HG02571 (cell line): ENCODE measurements around the gene SV2B.

Experiments
- ATAC-seq: cut with Tn5 transposase; IDR thresholded peaks from one replicate; pipeline ENCODE4 v1.9.1; 2021; ENCODE audit warnings: mild to moderate bottlenecking, moderate library complexity; ENCODE audit not compliant: unreplicated experiment

SV2B gene

DNA sequence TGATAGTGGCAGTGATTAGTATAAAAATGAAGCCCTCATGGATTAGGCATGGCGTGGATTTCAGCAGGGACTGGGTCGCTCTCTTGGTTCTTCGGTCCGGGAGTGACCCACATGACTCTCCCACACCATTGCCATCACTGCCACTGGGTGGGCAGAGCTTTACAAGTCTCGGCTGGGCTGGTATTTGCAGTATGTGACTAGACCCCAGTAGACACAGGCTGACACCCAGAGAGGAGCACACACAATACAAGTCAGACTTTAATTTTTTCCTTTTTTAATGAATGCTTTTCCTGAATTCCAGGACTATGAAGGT lies 1.5 kb downstream of the SV2B start:
- ATAC-seq: no peak

DNA sequence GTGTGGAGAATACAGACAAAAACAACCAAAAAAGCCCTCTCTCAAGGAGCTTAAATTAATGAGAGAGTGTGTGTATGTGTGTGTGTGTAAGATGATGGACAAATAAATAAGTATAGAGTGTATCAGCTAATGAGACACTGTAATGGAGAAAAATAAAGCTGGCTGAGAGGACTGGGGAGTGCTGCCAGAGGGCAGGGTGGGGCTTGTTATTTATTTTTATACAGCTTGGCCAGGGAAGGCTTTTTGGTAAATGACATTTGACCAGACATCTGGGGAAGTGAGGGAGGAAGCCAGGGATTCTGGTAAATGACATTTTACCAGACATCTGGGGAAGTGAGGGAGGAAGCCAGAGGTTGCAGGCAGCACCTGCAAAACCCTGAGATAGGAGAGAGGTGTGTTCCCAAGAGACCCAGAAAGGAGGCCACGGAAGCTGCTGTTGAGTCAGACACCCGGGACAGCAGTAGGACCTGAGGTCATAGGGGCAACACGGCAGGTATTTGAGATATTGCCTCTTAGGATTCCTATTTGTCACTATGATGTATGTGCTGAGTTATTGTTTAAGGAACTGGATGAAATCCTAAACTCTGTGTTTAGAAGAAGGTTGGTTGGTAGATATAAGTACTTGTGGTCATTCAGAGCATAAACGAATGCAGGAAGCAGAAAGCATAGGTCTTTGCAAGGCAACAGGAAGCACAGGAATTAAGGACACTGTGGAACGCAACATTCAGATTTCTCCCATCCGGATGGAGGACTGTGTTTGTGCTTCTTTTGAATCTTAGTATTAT lies 2.7 kb downstream of the SV2B start:
- no peak for ATAC-seq

DNA sequence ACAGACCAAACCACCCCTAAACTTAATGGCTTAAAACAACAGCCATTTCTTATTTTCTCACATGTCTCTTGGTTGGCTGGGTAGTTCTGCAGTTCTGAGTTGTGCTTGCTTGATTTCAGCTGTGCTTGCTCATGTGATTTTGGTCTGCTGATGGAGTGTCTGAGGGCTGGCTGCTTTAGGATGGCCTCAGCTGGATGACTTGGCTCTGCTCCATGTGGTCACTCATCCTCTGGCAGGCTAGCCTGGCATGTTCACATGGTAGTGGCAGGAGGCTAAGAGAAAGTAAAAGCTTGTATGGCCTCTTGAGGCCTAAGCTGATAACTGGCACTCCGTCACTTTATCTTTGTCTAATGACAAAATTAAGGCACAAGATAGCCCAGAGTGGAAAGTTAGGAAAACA lies 4.1 kb downstream of the SV2B start:
- ATAC-seq: no peak

DNA sequence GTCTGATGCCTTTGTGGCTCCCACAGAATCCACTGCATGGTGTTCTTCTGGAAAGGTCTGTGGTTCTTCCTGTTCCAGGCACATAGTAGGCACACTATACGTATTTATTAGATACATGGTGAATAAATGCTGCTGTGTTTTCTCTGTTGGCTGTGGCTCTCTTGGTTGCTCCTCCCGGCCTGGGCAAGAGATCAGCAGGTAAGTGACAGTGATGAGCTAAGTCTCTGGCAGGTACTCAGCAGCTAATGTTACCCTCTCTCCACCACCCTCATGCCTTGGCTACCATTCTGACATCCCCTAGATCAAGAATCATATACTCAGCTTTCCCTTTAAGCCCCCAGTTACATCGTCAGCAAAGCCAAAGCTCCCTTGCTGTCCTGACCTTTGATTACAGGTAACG lies 8.4 kb downstream of the SV2B start:
- ATAC-seq: no peak

DNA sequence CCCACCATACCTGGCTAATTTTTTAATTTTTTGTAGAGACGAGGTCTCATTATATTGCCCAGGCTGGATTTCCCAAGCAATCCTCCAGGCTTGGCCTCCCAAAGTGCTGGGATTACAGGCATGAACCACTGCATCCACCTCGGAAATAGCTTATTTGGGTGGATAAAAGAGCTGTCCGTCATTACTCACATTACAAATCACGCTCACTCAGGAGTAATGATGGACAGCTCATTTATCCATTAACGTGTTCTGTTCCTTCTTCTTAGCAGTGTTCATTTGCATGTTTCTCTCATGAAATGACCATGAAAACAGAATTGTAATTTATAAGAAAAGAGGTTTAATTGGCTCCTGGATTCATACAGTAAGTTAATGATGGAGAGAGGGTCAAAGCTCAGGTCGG lies 9.8 kb downstream of the SV2B start:
- no peak for ATAC-seq

DNA sequence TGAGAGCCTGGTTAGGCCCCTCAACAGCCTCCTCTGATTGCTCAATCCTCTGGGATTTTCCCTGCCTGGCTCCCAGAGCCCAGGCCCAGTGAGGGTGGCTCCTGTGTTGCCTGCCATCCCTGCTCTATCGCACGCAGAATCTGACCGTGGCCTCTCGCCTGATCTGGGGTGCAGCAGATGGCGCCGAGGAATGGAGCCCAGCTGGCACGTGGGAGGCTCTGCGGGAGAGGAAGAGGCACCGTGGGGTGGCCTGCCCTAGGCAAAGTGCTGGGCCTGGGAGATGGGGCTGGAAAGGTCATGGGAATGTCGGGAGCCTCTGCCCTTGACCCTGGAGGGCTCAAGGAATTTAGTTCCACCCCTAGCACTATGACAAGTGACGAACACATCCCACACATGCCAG lies 10.3 kb downstream of the SV2B start:
- no peak for ATAC-seq

DNA sequence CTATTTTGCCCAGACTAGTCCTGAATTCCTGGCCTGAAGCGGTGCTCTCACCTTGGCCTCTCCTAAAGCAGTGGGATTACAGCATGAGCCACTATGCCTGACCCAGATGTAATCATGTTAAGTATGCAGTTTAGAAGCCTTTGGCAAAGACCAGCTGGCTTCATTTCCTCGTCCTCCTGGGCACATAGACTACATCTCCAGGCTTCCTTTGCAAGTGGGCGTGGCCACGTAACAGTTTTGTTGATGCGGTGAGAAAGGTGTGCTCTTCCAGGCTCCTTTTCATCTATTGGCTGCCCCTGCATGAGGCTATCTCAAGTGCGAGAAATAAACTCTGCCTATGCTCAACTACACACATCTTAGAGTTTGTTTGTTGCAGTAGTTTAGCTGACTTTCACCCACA lies 13.0 kb downstream of the SV2B start:
- ATAC-seq: no peak

DNA sequence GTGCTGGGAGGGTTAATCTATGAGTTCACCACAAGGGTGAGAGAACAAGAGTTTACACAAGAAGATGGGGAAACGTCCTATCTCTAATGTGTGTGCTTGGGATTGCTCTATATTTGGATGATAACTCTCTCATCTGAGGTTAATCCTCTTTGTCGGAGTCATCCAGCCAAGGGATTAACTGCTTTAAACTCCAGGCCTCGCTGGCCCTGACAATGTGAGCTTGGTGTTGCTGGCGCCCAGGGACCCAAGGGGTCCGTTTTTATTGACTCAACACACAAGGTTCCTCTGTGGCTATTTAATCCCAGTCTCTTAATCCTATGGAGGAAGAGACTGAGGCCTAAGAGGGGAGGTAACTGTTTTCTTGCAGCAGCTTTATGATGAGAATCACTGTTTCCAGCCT lies 14.2 kb downstream of the SV2B start:
- ATAC-seq: no peak

DNA sequence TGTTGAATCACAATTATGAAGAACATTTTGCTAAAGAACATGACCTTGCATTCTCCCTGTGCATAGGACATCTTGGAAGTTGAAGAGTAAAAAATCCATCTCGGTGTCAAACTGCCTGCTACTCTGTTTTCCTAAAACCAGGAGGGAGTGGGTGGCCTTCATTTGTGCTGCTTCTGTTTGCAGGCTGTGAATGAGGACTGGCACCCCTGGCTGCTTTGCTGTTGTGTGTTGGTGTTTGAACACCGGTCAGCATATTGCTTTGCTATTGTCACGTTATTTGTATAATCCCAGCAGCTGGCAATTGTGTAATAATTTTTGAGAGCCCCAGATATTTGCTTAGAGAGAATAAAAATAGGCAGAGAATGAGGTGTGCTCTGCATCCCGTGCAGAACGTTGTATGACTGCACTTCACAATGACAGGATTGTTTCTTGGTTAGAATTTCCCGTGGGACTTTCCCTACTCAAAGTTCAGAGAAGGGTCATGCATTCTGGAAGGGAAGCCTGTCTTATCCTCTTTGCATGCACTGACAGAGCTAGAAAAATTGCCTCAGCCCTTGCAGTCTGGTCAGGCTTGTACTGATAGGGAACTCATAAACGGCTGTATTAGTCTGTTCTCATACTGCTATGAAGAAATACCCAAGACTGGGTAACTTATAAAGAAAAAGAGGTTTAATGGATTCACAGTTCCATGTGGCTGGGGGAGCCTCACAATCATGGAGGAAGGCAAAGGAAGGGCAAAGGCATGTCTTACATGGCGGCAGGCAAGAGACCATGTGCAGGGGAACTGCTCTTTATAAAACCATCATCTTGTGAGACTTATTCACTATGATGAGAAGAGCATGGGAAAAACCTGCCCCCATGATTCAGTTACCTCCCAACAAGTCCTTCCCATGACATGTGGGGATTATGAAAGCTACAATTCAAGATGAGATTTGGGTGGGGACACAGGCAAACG lies 16.3 kb downstream of the SV2B start:
- peak; percentile 91 for ATAC-seq

DNA sequence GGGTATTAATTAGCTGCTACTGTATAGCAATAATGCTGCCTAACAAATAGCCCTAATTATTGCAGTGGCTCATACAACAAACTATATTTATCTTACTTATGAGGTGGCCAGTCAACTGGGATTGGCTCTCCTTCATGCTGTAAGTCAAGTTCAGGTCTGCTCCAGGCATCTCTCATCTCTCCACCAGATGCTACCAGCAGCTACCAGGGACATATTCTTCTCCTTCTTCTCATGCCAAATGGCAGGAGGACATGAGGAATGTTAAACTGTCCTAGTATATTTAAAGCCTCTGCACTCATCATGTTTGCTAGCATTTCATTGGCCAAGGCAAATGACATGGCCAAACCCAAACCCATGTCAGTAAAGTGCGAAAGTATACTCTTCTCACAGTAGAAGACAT lies 17.3 kb downstream of the SV2B start:
- ATAC-seq: no peak

DNA sequence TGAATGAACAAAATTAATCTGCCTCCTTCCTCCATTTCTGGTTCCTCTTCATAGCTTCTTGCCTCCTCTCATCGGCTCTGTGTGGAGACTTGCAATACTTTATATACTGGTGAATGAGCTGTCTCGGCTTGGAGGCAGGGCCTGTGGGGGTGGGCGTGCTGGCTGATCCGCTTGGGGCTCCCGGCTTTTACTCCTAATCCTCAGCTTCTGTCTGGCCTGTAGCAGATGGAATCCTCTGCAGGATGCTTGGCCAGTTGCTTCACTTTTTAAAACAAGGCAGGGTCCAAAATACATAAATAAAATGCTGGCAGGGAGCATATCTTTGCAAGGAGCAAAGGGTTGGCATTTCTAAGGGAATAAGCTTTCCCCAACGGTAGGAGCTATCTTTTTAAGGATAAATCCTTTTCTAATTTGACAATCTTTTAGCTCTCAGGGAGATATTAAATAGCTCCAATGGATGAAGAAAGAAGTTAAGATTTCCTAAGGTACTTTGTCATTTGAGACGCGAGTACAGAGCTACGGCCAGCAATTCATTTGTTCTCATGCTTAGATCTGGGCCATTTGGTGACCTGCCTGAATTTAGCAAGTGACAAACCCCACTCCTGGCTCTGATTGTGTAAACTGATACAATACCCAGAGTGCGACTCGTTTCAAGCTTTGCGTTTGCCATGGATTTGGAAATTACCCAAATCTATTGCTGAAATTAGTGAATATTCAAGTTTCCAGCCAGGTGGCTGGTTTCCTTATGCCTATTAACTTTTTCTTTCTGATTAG lies 18.9 kb downstream of the SV2B start:
- ATAC-seq: no peak

DNA sequence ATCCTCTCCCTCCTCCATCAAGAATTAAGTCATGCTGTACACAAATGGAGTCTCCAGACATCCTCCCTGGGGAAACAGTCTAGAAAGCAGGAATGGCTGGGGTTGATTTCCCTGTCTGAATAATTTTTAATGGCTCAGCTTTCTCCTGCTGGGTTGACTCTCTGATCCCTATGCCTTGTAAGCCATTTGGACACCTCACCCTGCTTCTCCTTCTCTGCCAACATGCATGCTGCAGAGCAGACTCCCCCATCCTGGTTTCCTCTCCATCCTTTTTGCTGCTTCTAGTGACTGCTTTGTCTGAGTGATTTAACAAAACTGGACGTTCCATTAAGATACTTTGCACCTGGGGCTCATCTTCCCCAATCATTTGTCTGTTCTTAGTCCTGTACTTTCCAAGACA lies 22.2 kb downstream of the SV2B start:
- no peak for ATAC-seq

DNA sequence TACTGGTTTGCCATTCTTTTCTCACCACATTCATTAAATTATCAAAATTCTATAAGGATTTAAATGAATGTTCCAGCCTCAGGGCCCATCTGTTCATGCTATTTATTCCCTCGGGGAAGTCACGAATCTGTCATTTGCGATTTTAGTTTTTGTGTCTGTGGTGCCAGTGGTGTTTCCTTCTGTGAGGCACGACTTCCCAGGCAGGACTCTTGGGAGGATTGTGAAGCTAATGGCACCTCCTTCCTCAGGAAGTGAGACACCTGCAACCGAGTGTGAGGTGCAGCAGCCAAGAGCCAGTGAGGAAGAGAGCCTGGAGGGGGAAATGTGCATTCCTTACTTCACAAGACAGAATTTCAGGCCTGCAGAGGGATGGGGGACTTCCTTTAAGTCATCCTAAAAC lies 24.1 kb downstream of the SV2B start:
- ATAC-seq: no peak

DNA sequence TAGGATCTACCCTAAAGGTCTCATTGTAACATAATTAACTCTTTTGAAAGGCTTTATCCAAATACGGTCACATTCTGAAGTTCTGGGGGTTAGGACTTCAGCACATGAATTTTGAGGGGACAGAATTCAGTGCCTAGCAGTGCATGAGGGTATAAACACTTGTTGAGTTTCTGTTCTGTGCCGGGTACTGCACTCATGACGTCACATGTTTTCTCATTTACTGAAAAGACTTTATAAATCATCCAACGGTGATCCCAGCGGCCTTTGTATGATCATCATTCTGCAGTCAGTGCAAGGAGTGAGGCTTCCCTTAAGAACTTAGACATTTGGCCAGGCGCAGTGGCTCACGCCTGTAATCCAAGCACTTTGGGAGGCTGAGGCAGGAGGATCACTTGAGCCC lies 25.1 kb downstream of the SV2B start:
- ATAC-seq: no peak

DNA sequence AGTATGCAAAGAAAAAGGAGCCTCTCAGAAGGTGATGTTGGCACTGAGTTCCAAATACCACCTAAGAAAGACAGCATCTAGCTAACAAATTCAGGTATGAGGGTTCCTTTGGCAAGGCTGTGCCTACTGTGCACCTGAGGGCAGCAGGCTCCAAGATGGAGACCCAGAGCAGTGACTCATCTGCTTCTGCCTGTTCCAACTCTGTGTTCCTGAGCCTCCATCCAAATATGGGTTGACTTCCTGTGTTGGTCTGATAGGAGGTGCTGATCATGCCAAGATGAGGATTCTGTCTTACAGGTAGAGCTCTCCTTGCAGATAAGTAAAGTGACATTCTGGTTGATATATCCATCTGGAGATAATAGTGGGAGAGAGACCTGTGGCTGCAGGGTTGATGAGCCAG lies 26.0 kb downstream of the SV2B start:
- no peak for ATAC-seq

DNA sequence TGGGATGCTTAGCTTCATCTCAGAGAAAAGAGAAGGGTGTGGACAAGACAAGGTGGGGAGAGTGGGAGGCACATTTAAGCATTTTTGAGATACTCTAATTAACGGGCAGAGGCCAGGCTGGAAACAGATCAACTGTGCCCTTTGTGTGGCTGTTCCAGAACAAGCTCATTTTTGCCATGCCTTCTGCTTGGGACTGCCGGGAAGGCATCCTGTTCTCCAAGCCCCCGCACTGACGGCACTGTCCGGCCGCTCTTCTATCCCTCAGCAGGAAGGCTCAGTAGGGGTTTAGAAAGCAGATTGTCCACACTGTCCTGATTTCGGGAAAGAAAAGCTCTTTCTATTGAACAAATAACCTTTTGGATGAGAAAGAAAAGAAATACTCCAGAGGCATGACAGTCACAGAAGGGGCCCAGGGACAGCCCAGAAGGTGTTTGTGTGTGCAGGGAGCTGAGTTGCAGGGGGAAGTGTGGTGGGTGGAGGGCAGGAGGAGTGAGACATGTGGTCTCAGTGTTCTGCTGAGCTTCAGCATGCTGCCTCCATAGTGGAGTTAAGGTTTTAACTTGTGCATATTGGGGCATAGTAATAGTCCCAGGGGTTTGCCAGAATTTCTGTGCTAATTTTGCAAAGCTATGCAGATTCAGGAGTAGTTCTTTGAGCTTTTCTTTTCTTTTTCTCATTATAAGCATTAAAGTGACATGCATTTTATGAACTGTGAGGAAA lies 27.3 kb downstream of the SV2B start:
- ATAC-seq: no peak

DNA sequence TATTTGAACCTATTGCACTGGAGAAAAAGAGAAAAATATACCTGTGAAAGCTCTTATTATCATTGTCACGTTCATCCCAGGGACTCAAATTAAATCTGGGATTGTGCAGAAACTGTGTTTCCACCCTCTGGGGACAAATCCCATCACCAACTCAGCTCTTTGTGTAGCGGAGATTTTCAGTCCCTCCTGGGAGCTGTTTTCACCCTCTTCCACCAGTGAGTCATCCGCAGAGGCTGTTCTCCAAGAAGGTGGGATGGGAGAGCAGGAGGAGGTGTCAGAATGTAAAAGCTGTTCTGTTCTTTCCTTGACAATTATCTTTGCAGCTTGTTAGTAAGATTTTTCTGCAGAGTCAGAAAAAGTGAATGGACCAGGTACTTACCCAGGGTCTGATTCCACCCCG lies 28.0 kb downstream of the SV2B start:
- no peak for ATAC-seq

DNA sequence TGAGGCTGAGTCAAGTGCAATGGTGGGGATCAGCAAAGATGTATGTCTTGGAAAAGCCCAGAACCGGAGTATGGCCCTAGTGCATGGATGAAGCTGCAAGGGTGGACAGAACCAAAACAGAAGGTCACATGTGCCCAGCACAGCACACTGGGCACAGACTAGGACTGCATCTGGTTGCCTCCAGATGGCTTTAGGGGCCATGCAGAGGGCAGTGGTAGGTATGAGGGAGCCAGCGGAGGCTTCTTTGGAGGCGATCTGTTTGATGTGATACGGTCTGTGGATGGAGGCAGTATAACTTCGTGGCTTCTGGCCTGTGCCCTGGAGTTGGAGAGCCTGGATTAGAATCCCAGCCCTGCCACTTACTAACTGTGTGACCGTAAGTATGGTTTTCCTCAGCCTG lies 29.4 kb downstream of the SV2B start:
- no peak for ATAC-seq

DNA sequence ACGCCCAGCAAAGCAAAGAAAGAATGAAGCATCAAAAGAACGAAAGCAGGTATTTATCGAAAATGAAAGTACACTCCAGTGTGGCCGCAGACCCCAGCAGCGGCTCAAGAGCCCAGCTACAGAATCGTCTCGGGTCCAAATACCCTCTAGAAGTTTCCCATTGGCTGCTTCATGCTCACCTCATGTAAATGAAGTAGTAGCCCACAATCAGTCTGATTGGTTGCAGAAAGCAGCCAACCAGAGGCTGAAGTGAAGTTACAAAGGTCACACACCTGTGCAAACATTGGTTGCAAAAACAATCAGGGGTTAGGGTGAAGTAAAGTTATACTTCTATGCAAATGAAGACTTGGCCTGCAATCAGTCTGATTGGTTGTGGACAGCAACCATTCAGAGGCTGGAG lies 32.0 kb downstream of the SV2B start:
- no peak for ATAC-seq

DNA sequence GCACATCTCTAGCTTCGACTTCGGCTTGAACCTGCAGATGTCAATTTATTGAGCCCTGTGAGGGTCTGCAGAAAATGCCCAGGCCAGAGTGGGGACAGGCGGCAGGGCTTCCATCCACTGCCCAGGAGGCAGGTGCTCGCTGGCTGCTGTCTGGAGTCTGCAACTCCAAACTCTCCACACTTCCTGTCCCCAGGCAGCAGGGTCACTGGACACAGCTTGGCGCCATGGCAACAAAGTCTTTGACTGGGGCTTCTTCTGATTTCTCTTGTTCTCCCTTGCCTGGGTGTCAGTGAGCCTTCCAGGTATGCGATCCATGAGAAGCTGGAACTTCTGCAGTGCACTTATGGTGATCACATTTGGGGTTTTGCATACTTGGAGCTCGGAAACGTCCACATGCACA lies 33.5 kb downstream of the SV2B start:
- no peak for ATAC-seq
